GM21717 (cell line): ENCODE results near the gene NACAD.

Experiments
- ATAC-seq: cut with Tn5 transposase; IDR thresholded peaks from one replicate; pipeline ENCODE4 v1.9.1; 2021; ENCODE audit warnings: mild to moderate bottlenecking, moderate library complexity; ENCODE audit not compliant: unreplicated experiment

The NACAD gene

GRCh38 chr7:45075871-45076796, 12.6 kb downstream of the NACAD start:
- no peak for ATAC-seq

GRCh38 chr7:45075355-45075644, 13.5 kb downstream of the NACAD start:
- no peak for ATAC-seq

GRCh38 chr7:45074528-45075354, 14.0 kb downstream of the NACAD start:
- ATAC-seq: no peak

- ATAC-seq: no peak
Observed at GRCh38 chr7:45073786-45074527, 14.8 kb downstream of the NACAD start.

- ATAC-seq: no peak
Observed at GRCh38 chr7:45073031-45073785, 15.6 kb downstream of the NACAD start.

- no peak for ATAC-seq
Observed at GRCh38 chr7:45072131-45073030, 16.4 kb downstream of the NACAD start.

GRCh38 chr7:45071528-45071927, 17.2 kb downstream of the NACAD start:
- no peak for ATAC-seq

- no peak for ATAC-seq
Observed at GRCh38 chr7:45070254-45070642, 18.5 kb downstream of the NACAD start.

GRCh38 chr7:45069444-45070253, 19.1 kb downstream of the NACAD start:
- ATAC-seq: no peak

- no peak for ATAC-seq
Observed at GRCh38 chr7:45068236-45069023, 20.3 kb downstream of the NACAD start.

GRCh38 chr7:45067582-45067981, 21.2 kb downstream of the NACAD start:
- no peak for ATAC-seq

- no peak for ATAC-seq
Observed at GRCh38 chr7:45066409-45066808, 22.4 kb downstream of the NACAD start.

- ATAC-seq: no peak
Observed at GRCh38 chr7:45065031-45065995, 23.5 kb downstream of the NACAD start.

- no peak for ATAC-seq
Observed at GRCh38 chr7:45064047-45064725, 24.6 kb downstream of the NACAD start.

GRCh38 chr7:45061806-45062425, 26.9 kb downstream of the NACAD start:
- no peak for ATAC-seq

- ATAC-seq: no peak
Observed at GRCh38 chr7:45061352-45061751, 27.4 kb downstream of the NACAD start.
